Measurements from ENCODE around the gene SYNE1.

SYNE1 gene

GRCh38 chr6:152180601-152181000 is 456.6 kb downstream of the SYNE1 start:
- H3K27me3 ChIP-seq (ENCODE audit: control insufficient read depth, insufficient read depth, low read length): no peaks in the 10 kb centered on the region
- no peak overlapping the region for H3K27ac ChIP-seq (ENCODE audit: low read length)

GRCh38 chr6:152176268-152176667 is 460.9 kb downstream of the SYNE1 start:
- Histone ChIP-seq H3K36me3 (ENCODE audit: control insufficient read depth, low read depth, low read length) (no peaks in the 10 kb centered on the region), H3K27me3 (ENCODE audit: control insufficient read depth, insufficient read depth, low read length) (no peaks in the 10 kb centered on the region), H3K27ac (ENCODE audit: low read length) (no peak overlapping the region), H3K4me1 (ENCODE audit: control insufficient read depth, low read depth, low read length) (no peaks in the 10 kb centered on the region), H3K9me3 (ENCODE audit: control insufficient read depth, low read depth, low read length) (no peaks in the 10 kb centered on the region), H3K4me3 (ENCODE audit: low read length) (no peak overlapping the region), H3K9ac (ENCODE audit: low read length) (no peak overlapping the region)

More at GRCh38 chr6:152180601-152181000, 456.6 kb downstream of the SYNE1 start:
- H3K9ac ChIP-seq (ENCODE audit: low read length): no peak overlapping the region
- H3K9me3 ChIP-seq (ENCODE audit: control insufficient read depth, low read depth, low read length): no peaks in the 10 kb centered on the region
- H3K4me3 ChIP-seq (ENCODE audit: low read length): no peak overlapping the region
- H3K4me1 ChIP-seq (ENCODE audit: control insufficient read depth, low read depth, low read length): no peaks in the 10 kb centered on the region
- no peaks in the 10 kb centered on the region for H3K36me3 ChIP-seq (ENCODE audit: control insufficient read depth, low read depth, low read length)

DNA sequence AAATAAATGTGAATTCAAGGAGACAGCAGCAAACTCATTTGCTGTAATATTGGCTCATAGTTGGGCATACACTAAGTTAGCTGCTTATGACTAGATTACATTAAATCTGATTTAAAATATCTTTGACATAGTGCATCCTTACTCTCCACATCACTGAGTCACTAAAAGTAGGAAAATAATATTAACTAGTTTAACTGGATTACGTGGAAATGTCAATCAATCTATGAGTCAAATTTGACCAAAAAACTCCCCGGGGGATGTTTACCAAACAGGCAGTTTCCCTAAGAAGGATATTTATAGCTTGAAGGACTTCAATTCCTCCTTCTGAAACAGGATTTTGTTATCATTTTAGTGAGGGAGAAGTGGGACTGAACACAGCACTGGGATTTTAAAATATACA is 463.2 kb downstream of the SYNE1 start:
- H3K27ac ChIP-seq (ENCODE audit: low read length): no peak overlapping the region
- no peaks in the 10 kb centered on the region for H3K36me3 ChIP-seq (ENCODE audit: control insufficient read depth, low read depth, low read length)
- H3K4me3 ChIP-seq (ENCODE audit: low read length): no peak overlapping the region
- no peaks in the 10 kb centered on the region for H3K9me3 ChIP-seq (ENCODE audit: control insufficient read depth, low read depth, low read length)
- no peak overlapping the region for H3K9ac ChIP-seq (ENCODE audit: low read length)
- no peaks in the 10 kb centered on the region for H3K27me3 ChIP-seq (ENCODE audit: control insufficient read depth, insufficient read depth, low read length)
- no peaks in the 10 kb centered on the region for H3K4me1 ChIP-seq (ENCODE audit: control insufficient read depth, low read depth, low read length)

- Histone ChIP-seq H3K4me1 (ENCODE audit: control insufficient read depth, low read depth, low read length) (no peaks in the 10 kb centered on the region), H3K36me3 (ENCODE audit: control insufficient read depth, low read depth, low read length) (no peaks in the 10 kb centered on the region), H3K4me3 (ENCODE audit: low read length) (no peak overlapping the region), H3K9me3 (ENCODE audit: control insufficient read depth, low read depth, low read length) (no peaks in the 10 kb centered on the region), H3K27ac (ENCODE audit: low read length) (no peak overlapping the region), H3K9ac (ENCODE audit: low read length) (no peak overlapping the region), H3K27me3 (ENCODE audit: control insufficient read depth, insufficient read depth, low read length) (no peaks in the 10 kb centered on the region)
Measured at GRCh38 chr6:152173321-152173720, 463.8 kb downstream of the SYNE1 start.

- Histone ChIP-seq H3K36me3 (ENCODE audit: control insufficient read depth, low read depth, low read length) (no peaks in the 10 kb centered on the region), H3K27me3 (ENCODE audit: control insufficient read depth, insufficient read depth, low read length) (no peaks in the 10 kb centered on the region), H3K9me3 (ENCODE audit: control insufficient read depth, low read depth, low read length) (no peaks in the 10 kb centered on the region), H3K9ac (ENCODE audit: low read length) (no peak overlapping the region), H3K4me1 (ENCODE audit: control insufficient read depth, low read depth, low read length) (no peaks in the 10 kb centered on the region), H3K4me3 (ENCODE audit: low read length) (no peak overlapping the region), H3K27ac (ENCODE audit: low read length) (no peak overlapping the region)
Measured at GRCh38 chr6:152170702-152171667, 466.2 kb downstream of the SYNE1 start.

- no peak overlapping the region for H3K9ac ChIP-seq (ENCODE audit: low read length)
- H3K27me3 ChIP-seq (ENCODE audit: control insufficient read depth, insufficient read depth, low read length): no peaks in the 10 kb centered on the region
- H3K4me3 ChIP-seq (ENCODE audit: low read length): no peak overlapping the region
- no peaks in the 10 kb centered on the region for H3K9me3 ChIP-seq (ENCODE audit: control insufficient read depth, low read depth, low read length)
- no peaks in the 10 kb centered on the region for H3K36me3 ChIP-seq (ENCODE audit: control insufficient read depth, low read depth, low read length)
- no peak overlapping the region for H3K27ac ChIP-seq (ENCODE audit: low read length)
- no peaks in the 10 kb centered on the region for H3K4me1 ChIP-seq (ENCODE audit: control insufficient read depth, low read depth, low read length)
Measured at GRCh38 chr6:152170313-152170701, 466.9 kb downstream of the SYNE1 start.

GRCh38 chr6:152167641-152168603 is 469.2 kb downstream of the SYNE1 start:
- H3K27me3 ChIP-seq (ENCODE audit: control insufficient read depth, insufficient read depth, low read length): no peaks in the 10 kb centered on the region
- no peaks in the 10 kb centered on the region for H3K4me1 ChIP-seq (ENCODE audit: control insufficient read depth, low read depth, low read length)
- H3K9me3 ChIP-seq (ENCODE audit: control insufficient read depth, low read depth, low read length): no peaks in the 10 kb centered on the region
- no peak overlapping the region for H3K9ac ChIP-seq (ENCODE audit: low read length)
- H3K27ac ChIP-seq (ENCODE audit: low read length): no peak overlapping the region
- H3K36me3 ChIP-seq (ENCODE audit: control insufficient read depth, low read depth, low read length): no peaks in the 10 kb centered on the region
- H3K4me3 ChIP-seq (ENCODE audit: low read length): no peak overlapping the region

DNA sequence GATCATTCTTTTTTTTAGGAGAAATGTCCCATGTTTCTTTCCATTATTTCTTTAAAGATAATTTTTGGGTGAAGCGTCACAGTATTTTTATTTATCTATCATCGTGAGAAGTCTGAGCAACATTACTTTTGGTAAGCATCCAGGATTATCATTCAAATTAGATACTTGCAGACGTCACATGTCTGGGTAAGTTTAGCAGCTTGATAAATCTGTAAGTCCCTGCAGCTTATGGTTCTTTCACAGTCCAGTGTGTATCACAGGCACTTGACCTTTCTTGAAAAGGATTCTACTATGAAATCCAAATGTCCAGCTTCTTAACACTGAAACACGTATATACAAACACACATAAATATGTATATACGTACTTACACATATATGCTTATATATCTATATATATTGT is 470.3 kb downstream of the SYNE1 start:
- Histone ChIP-seq H3K9ac (ENCODE audit: low read length) (no peak overlapping the region), H3K4me3 (ENCODE audit: low read length) (no peak overlapping the region), H3K36me3 (ENCODE audit: control insufficient read depth, low read depth, low read length) (no peaks in the 10 kb centered on the region), H3K9me3 (ENCODE audit: control insufficient read depth, low read depth, low read length) (no peaks in the 10 kb centered on the region), H3K4me1 (ENCODE audit: control insufficient read depth, low read depth, low read length) (peaks cover under 1% of the 10 kb centered on the region), H3K27me3 (ENCODE audit: control insufficient read depth, insufficient read depth, low read length) (no peaks in the 10 kb centered on the region), H3K27ac (ENCODE audit: low read length) (no peak overlapping the region)

DNA sequence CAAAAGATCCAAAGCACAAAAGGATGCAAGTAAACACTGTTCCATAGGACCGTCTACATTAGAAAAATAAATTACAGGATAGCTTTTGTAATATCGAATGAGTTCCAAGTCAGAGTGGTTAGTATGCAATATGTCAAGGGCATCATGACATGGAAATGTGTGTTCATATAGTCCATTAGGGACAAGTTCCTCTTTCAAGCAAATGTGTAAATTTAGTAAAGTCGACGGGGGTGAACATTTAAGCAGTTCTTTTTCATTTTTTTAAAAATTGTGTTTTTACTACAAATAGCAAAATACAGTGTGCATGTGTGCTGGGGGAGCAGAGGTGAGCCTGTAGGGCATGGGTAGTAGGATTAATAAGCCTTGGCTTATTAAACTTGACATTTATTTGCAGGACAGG is 470.7 kb downstream of the SYNE1 start:
- H3K27me3 ChIP-seq (ENCODE audit: control insufficient read depth, insufficient read depth, low read length): no peaks in the 10 kb centered on the region
- H3K27ac ChIP-seq (ENCODE audit: low read length): no peak overlapping the region
- H3K4me1 ChIP-seq (ENCODE audit: control insufficient read depth, low read depth, low read length): peaks cover 5% of the 10 kb centered on the region
- H3K9me3 ChIP-seq (ENCODE audit: control insufficient read depth, low read depth, low read length): no peaks in the 10 kb centered on the region
- no peak overlapping the region for H3K9ac ChIP-seq (ENCODE audit: low read length)
- H3K36me3 ChIP-seq (ENCODE audit: control insufficient read depth, low read depth, low read length): no peaks in the 10 kb centered on the region
- H3K4me3 ChIP-seq (ENCODE audit: low read length): no peak overlapping the region

GRCh38 chr6:152164957-152165356 is 472.2 kb downstream of the SYNE1 start:
- no peaks in the 10 kb centered on the region for H3K27me3 ChIP-seq (ENCODE audit: control insufficient read depth, insufficient read depth, low read length)
- H3K9me3 ChIP-seq (ENCODE audit: control insufficient read depth, low read depth, low read length): no peaks in the 10 kb centered on the region
- no peak overlapping the region for H3K9ac ChIP-seq (ENCODE audit: low read length)
- H3K4me1 ChIP-seq (ENCODE audit: control insufficient read depth, low read depth, low read length): peaks cover 7% of the 10 kb centered on the region
- H3K4me3 ChIP-seq (ENCODE audit: low read length): no peak overlapping the region
- no peaks in the 10 kb centered on the region for H3K36me3 ChIP-seq (ENCODE audit: control insufficient read depth, low read depth, low read length)
- no peak overlapping the region for H3K27ac ChIP-seq (ENCODE audit: low read length)

GRCh38 chr6:152161501-152161900 is 475.7 kb downstream of the SYNE1 start:
- Histone ChIP-seq H3K27ac (ENCODE audit: low read length) (no peak overlapping the region), H3K27me3 (ENCODE audit: control insufficient read depth, insufficient read depth, low read length) (no peaks in the 10 kb centered on the region), H3K4me3 (ENCODE audit: low read length) (no peak overlapping the region), H3K9ac (ENCODE audit: low read length) (no peak overlapping the region), H3K36me3 (ENCODE audit: control insufficient read depth, low read depth, low read length) (no peaks in the 10 kb centered on the region), H3K9me3 (ENCODE audit: control insufficient read depth, low read depth, low read length) (no peaks in the 10 kb centered on the region), H3K4me1 (ENCODE audit: control insufficient read depth, low read depth, low read length) (peaks cover 7% of the 10 kb centered on the region)
